Left ventricle myocardium inferior (tissue), 1 donor: ENCODE data around the gene KCNMA1. TPM values are rescaled to one million over a fixed set of nuclear protein-coding genes. Genes with fewer than 3 reads are reported as not detected.

ENCODE experiments used
- DNase-seq: peaks from one replicate; pipeline ENCODE4 v3.0.0-alpha.2; 2020
- H3K27ac ChIP-seq: fragments of 200-600 bp; replicated peaks from 2 replicates; pipeline ENCODE4 v1.8.0; 2021
- H3K27me3 ChIP-seq: fragments of 200-600 bp; 2 replicates; pipeline ENCODE4 v1.8.0; 2021; ENCODE audit warnings: low read depth
- H3K36me3 ChIP-seq: fragments of 200-600 bp; 2 replicates; pipeline ENCODE4 v1.8.0; 2021
- H3K4me1 ChIP-seq: fragments of 200-600 bp; 2 replicates; pipeline ENCODE4 v1.8.0; 2021
- H3K4me3 ChIP-seq: fragments of 200-600 bp; 2 replicates; pipeline ENCODE4 v1.8.0; 2021; ENCODE audit warnings: mild to moderate bottlenecking, moderate library complexity
- H3K9me3 ChIP-seq: fragments of 200-600 bp; replicated peaks from 2 replicates; pipeline ENCODE4 v1.8.0; 2021
- intact Hi-C: fragments of 100-400 bp; cut with micrococcal nuclease; formaldehyde crosslinking; loops from one replicate; pipeline ENCODE4 v1.11.0; 2022
- total RNA-seq: library from RNA; stranded (reverse); fragmentation: NEBNext Ultra II Directional; extraction: Animal tissue kit (Norgen Biotek cat#: 25700); gene quantifications from one replicate; pipeline ENCODE4 v1.2.1, GENCODE V29; 2021
- TF ChIP-seq, protein P1 (sequence below): fragments of 200-600 bp; IDR thresholded peaks from 2 replicates; pipeline ENCODE4 v1.8.0; 2021; ENCODE audit warnings: antibody characterized with exemption, mild to moderate bottlenecking, borderline replicate concordance
- donor health status: DM: no; HTN: yes; CAD: no; lungs with severe emphysema.

KCNMA1 gene
- total RNA-seq, 1 donor from 2014 or later: 1.8 TPM

DNA sequence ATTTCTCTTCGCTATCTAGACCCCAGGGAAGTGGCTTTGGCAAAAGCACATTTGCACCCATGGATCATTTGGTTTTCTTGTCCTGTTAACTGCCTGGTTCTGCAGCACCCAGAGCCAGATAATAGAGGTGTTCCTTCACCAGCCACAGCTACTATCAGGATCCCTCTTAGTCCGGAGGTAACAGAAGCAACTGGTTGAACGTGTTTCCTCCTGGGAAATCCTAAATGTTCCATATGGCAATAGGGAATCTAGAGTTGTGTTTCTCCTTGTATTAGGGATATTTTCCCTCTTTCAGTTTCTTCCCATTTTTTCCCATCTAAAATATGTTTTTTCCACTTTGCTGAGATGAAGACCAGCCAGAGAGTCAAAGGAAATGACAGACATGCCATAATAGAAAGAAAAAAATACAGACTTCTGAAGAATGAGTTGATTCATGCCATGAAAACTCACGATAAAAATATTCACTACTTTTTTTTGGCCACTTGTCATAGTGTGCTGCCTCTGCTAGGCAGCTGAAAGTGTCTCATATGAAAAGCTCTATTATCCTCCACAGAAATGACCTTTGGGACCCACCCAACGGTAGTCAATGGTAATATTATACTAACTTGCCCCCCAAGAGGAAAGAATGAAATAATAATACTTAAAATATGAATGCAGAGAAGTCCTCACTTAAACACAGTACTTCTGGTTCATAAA, 472.8 kb downstream of the KCNMA1 start:
- TF ChIP-seq, protein P1, sequence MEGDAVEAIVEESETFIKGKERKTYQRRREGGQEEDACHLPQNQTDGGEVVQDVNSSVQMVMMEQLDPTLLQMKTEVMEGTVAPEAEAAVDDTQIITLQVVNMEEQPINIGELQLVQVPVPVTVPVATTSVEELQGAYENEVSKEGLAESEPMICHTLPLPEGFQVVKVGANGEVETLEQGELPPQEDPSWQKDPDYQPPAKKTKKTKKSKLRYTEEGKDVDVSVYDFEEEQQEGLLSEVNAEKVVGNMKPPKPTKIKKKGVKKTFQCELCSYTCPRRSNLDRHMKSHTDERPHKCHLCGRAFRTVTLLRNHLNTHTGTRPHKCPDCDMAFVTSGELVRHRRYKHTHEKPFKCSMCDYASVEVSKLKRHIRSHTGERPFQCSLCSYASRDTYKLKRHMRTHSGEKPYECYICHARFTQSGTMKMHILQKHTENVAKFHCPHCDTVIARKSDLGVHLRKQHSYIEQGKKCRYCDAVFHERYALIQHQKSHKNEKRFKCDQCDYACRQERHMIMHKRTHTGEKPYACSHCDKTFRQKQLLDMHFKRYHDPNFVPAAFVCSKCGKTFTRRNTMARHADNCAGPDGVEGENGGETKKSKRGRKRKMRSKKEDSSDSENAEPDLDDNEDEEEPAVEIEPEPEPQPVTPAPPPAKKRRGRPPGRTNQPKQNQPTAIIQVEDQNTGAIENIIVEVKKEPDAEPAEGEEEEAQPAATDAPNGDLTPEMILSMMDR: no peak
- DNase-seq: no peak
- Histone ChIP-seq H3K4me1 (peaks cover 4% of the 10 kb centered on the region), H3K27me3 (peaks cover 37% of the 10 kb centered on the region), H3K36me3 (no peaks in the 10 kb centered on the region), H3K9me3 (no peaks in the 10 kb centered on the region), H3K27ac (no peak overlapping the region), H3K4me3 (no peak overlapping the region)
- intact Hi-C loops: loop anchor here (10.0 kb wide), 1 partner anchor 550 kb away; no protein-coding TSS in a partner anchor

- Histone ChIP-seq H3K27ac (no peak overlapping the region), H3K27me3 (peaks cover 40% of the 10 kb centered on the region), H3K4me1 (peaks cover 4% of the 10 kb centered on the region), H3K36me3 (no peaks in the 10 kb centered on the region), H3K9me3 (no peaks in the 10 kb centered on the region), H3K4me3 (no peak overlapping the region)
- intact Hi-C loops: loop anchor here (10.0 kb wide), 1 partner anchor 551 kb away; no protein-coding TSS in a partner anchor
- no peak for DNase-seq
- TF ChIP-seq, protein P1: no peak
These were observed 473.8 kb downstream of the KCNMA1 start for GRCh38 chr10:77163670-77164348.

DNA sequence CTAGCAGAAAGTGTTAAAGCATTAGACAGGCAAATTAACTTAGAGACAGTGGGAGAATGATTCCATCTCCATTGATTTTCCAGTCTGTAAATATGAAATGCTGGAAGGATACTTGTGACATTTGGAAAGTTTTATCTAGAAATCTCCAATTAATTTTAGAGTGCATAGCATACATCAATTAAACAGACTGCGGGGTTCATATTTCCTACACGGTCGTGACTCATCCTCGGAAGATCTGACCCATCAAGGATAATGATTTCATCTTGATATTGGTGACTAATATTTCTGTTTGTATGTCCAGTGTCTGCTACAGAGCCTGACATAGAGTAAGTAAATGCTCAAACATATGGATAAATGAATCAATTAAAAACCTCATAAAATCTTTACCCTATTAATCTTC, 474.9 kb downstream of the KCNMA1 start:
- Histone ChIP-seq H3K27ac (no peak overlapping the region), H3K4me1 (peaks cover 4% of the 10 kb centered on the region), H3K36me3 (no peaks in the 10 kb centered on the region), H3K9me3 (no peaks in the 10 kb centered on the region), H3K4me3 (no peak overlapping the region), H3K27me3 (peaks cover 46% of the 10 kb centered on the region)
- TF ChIP-seq, protein P1: no peak
- intact Hi-C loops: loop anchor here (10.0 kb wide), 1 partner anchor 552 kb away; no protein-coding TSS in a partner anchor
- no peak for DNase-seq

DNA sequence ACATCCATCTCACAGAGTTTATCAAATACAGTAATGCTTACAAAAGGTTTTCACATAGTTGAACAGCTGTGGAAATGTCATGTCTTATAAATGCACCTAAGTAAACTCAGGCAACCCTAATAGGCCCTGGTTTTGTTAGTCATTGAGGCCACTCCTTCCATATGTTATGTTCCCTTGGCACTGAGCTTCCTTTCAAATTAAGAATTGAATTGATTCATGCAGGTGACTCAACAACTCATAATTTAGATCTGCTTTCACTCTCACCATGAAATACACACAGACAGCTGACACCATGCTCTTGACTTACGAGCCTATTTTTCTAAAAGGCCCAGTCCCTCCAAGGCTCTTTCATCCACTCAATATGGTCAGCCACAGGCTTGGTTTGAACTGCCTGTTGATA, 476.9 kb downstream of the KCNMA1 start:
- intact Hi-C loops: loop anchor here (10.0 kb wide), 1 partner anchor 554 kb away; no protein-coding TSS in a partner anchor
- Histone ChIP-seq H3K27me3 (peaks cover 37% of the 10 kb centered on the region), H3K9me3 (no peaks in the 10 kb centered on the region), H3K36me3 (no peaks in the 10 kb centered on the region), H3K4me3 (no peak overlapping the region), H3K27ac (no peak overlapping the region), H3K4me1 (peaks cover 8% of the 10 kb centered on the region)
- TF ChIP-seq, protein P1: no peak
- no peak for DNase-seq

GRCh38 chr10:77159538-77160110, 478.0 kb downstream of the KCNMA1 start:
- TF ChIP-seq, protein P1: no peak
- DNase-seq: no peak
- H3K9me3 ChIP-seq: no peaks in the 10 kb centered on the region
- H3K36me3 ChIP-seq: no peaks in the 10 kb centered on the region
- H3K4me3 ChIP-seq: no peak overlapping the region
- peaks cover 37% of the 10 kb centered on the region for H3K27me3 ChIP-seq
- H3K27ac ChIP-seq: no peak overlapping the region
- peaks cover 5% of the 10 kb centered on the region for H3K4me1 ChIP-seq
- intact Hi-C loops: loop anchor here (10.0 kb wide), 1 partner anchor 555 kb away; no protein-coding TSS in a partner anchor
